Subcutaneous preadipocyte (primary cell): Measurements from ENCODE around the gene APBB3. TPM values are rescaled to one million over a fixed set of nuclear protein-coding genes. Genes with fewer than 3 reads are reported as not detected.

Experiments
- small RNA-seq: library from RNA; depleted of rRNA; stranded (forward); fragments of <200 nt; gene quantifications from one replicate; pipeline ENCODE3, GENCODE V24; 2012
- total RNA-seq: library from RNA; depleted of rRNA; stranded (reverse); fragments of >200 nt; gene quantifications from 2 replicates; pipeline ENCODE4 v1.2.3, GENCODE V29; 2012

The APBB3 gene
- 9.8 and 12.5 TPM in 2 replicates for total RNA-seq

DNA sequence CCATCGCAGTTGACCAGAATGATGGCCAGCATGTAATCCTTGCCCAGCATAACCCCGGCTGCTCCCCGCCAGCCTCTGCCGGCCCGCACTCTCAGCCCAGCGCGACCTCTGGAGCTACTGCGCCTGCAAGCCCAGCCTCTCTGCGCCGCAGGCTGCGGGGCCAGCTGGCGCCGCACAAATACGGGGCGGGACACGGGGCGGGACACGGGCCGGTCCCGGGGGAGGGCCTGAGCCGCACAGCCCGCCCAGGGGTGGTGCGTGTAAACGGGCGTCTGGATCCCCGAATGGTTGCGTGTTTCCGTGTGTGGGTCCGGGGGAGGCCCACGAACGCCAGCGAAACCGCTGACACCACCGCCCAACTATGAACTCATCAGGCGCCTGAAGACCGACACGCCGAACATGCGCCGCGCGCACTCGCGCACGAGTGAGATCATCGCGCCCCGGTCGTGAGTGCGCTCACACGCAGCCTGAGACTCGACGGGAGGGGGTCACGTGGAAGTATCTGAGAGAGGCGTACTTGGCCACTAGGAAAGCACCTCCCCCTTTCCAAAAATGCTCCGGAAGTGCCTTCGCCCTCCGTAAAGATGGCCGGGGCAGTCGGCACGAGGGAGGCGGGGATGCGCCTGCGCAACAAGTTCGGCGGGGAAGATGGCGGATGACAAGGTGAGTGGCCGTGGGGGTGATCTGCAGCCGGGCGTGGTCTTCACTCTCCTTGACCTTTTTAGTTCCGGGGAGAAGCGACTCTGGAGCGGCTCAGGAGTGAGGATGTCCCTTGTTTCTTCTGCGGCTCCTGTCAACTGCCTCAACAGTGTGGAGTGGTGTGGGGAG is at the start of gene APBB3, which contains the start of gene SLC35A4:
Gene APBB3 (minus strand): TSS at position 403 of the 828 bp plus-strand sequence. CDS start 353 bp downstream, at position 50.
Gene SLC35A4 (plus strand): TSS at position 633 of the 828 bp plus-strand sequence. CDS start 2,342 bp downstream, outside the sequence.

DNA sequence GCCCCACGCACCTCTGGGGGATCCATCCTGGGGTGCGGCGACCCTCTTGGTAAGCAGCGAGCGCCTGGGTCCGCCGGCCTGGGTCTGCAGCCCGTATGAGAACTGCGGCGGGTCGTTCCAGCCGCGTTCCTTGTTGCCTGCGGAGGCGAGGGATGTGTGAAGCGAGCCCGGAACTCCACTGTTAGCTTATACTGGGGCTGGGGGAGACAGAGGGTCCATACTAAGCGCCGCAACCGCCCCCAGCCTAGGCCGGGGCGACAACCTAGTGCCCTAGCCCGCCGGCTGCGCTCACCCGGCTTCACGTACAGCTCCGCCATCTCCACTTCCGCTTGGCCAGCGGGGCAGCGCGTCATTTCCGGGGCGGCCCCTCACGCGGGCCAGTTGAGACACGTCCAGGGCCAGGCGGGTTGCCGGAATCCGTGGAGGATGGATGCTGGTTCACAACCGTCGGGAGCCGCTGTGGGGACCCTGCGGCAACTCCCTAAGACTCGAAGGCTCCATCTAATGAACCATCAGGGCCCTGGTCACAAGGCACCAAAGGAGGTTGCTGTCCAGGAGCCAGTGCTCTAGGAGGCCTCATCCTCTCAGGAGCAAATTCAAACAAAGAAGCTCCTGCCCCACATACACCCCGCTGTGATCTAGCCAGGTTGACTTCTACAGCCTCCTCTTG is 7.1 kb downstream of the APBB3 start, which contains the start of gene SRA1:
Gene SRA1 (minus strand): TSS at position 338 of the 670 bp plus-strand sequence. CDS start 21 bp downstream, at position 317.

DNA sequence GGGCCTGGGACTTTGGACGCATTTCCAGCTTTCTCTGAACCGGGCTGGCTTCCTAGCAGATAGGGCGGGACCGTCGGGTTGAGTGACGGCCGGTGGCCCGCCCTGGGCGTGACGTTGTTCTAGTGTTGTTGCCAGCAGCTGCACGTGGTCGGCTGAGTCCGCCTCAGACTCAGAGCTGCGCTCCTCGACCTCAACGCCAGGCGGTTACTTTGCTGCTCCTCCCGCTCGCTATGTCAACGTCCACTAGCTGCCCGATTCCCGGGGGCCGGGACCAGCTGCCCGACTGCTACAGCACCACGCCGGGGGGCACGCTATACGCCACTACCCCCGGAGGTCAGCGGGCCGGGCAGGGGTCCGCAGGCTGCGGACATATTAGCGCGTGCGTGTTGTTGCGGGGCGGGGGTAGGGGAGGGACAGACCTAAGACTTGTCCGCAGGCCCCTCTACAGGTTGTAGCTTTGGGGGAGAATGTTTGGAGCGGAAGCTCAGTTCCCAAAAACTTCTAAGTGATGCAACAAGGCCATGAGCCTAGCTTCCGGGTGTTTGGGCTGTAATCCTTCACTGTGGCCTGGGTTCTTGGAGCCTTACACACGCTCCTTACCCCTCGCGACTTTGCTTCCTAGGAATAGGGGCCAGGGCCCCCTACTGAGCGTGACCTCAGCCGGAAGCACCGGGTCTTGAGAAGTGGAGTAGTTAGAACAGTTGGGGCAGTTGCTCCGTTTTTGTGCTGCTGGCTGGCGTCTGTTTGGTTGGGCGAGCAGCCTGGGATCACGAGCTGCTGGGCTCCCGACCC is 16.7 kb downstream of the APBB3 start, which contains the start of gene EIF4EBP3:
Gene EIF4EBP3 (plus strand): TSS at position 155 of the 792 bp plus-strand sequence. CDS start 76 bp downstream, at position 231.

Small RNA genes lying within 50 kb of the gene (small RNA-seq; reads per million reads assigned to genes)
- gene RF00279 (not detected), gene RF00443 (not detected)

Other genes starting within 250 kb of the APBB3 start
- 0.73 and 1.4 TPM in 2 replicates for gene HBEGF, start 218.0 kb downstream of the APBB3 start, total RNA-seq
- not detected in 2 replicates for gene SLC4A9, start 204.4 kb downstream of the APBB3 start, total RNA-seq
- gene ANKHD1, start 162.8 kb downstream of the APBB3 start, total RNA-seq = 58.8 and 79.0 TPM in 2 replicates
- gene EIF4EBP3, start 16.9 kb downstream of the APBB3 start, total RNA-seq = 0.39 and 2.6 TPM in 2 replicates
- gene SRA1, start 7.1 kb downstream of the APBB3 start, total RNA-seq = 27.6 and 34.8 TPM in 2 replicates
- 9.9 and 13.5 TPM in 2 replicates for gene SLC35A4, start 230 bp upstream of the APBB3 start, total RNA-seq
- gene CD14, start 68.6 kb upstream of the APBB3 start, total RNA-seq = 0.73 and 0.98 TPM in 2 replicates
- gene TMCO6, start 74.9 kb upstream of the APBB3 start, total RNA-seq = 19.8 and 21.7 TPM in 2 replicates
- gene NDUFA2, start 83.0 kb upstream of the APBB3 start, total RNA-seq = 30.7 and 38.9 TPM in 2 replicates
- 63.3 and 79.4 TPM in 2 replicates for gene IK, start 83.2 kb upstream of the APBB3 start, total RNA-seq
- gene WDR55, start 100.3 kb upstream of the APBB3 start, total RNA-seq = 36.0 and 44.0 TPM in 2 replicates
- gene DND1, start 109.0 kb upstream of the APBB3 start, total RNA-seq = under 0.01 and 0.39 TPM in 2 replicates
- gene HARS1, start 126.8 kb upstream of the APBB3 start, total RNA-seq = 50.0 and 54.3 TPM in 2 replicates
- gene HARS2, start 126.9 kb upstream of the APBB3 start, total RNA-seq = 22.4 and 23.1 TPM in 2 replicates
- gene ZMAT2, start 135.8 kb upstream of the APBB3 start, total RNA-seq = 24.2 and 28.7 TPM in 2 replicates
- gene PCDHA1, start 221.5 kb upstream of the APBB3 start, total RNA-seq = under 0.01 TPM in 1 of 2 replicates, not detected in the other
- not detected in 2 replicates for gene PCDHA2, start 230.3 kb upstream of the APBB3 start, total RNA-seq
- under 0.01 TPM in 2 replicates for gene PCDHA3, start 236.5 kb upstream of the APBB3 start, total RNA-seq
- under 0.01 TPM in 1 of 2 replicates, not detected in the other for gene PCDHA4, start 242.5 kb upstream of the APBB3 start, total RNA-seq